GM12878 (cell line): ENCODE results near the gene LTBP2. TPM values are rescaled to one million over a fixed set of nuclear protein-coding genes. Genes with fewer than 3 reads are reported as not detected.

ENCODE experiments used
- ATAC-seq: fragments of 200-7000 bp; cut with Tn5 transposase; 3 replicates; pipeline ENCODE4 v1.9.1; 2020; ENCODE audit warnings: mild to moderate bottlenecking, moderate library complexity
- BruUV-seq: library from RNA; stranded (reverse); fragments of 400-500 nt; replicated peaks from 2 replicates; lab custom pipeline; 2021; lab: Mats Ljungman, UMichigan
- CTCF ChIA-PET: fragments of 300-600 bp; sonication (Branson Sonifier 250); formaldehyde crosslinking; extraction: SDS; loops from one replicate; lab custom pipeline; 2021; ENCODE audit warnings: inconsistent platforms; lab: Yijun Ruan, JAX
- POLR2A ChIA-PET: fragments of 350-600 bp; formaldehyde crosslinking; extraction: SDS; loops from one replicate; lab custom pipeline; 2021; ENCODE audit warnings: inconsistent platforms; lab: Charles Lee
- RAD21 ChIA-PET: fragments of 300-600 bp; sonication (Branson Sonifier 250); formaldehyde crosslinking; loops from one replicate; lab custom pipeline; 2023; ENCODE audit warnings: antibody characterized with exemption; ENCODE audit not compliant: unreplicated experiment; lab: Charles Lee
- SMC1A ChIA-PET: fragments of 300-600 bp; sonication (Branson Sonifier 250); formaldehyde crosslinking; loops from one replicate; lab custom pipeline; 2023; ENCODE audit not compliant: unreplicated experiment, uncharacterized antibody; lab: Charles Lee
- DNase-seq: peaks from one replicate; pipeline ENCODE4 v3.0.0-alpha.2; 2011; ENCODE audit warnings: low read depth, low spot score
- FAIRE-seq: peaks from 3 replicates; lab custom pipeline; 2011; peaks lifted over from hg19 to GRCh38; lab: Jason Lieb, UNC
- H2AFZ ChIP-seq: 2 replicates; pipeline ENCODE4 v1.6.0; 2011; ENCODE audit warnings: low read depth, low read length, control low read depth; ENCODE audit not compliant: control insufficient read depth
- H3K27ac ChIP-seq: 2 replicates; pipeline ENCODE4 v1.5.1; 2011; ENCODE audit warnings: control low read depth; ENCODE audit not compliant: control insufficient read depth, insufficient read depth
- H3K27me3 ChIP-seq, 2 experiments: replicated peaks in 1 of 2; 2 replicates each; pipeline versions ENCODE4 v1.6.0 to v1.6.1; 2011; ENCODE audit warnings: low read length in 1 of 2; ENCODE audit not compliant: control insufficient read depth in 2 of 2, insufficient read depth in 2 of 2
- H3K36me3 ChIP-seq, 2 experiments: 2 replicates each; pipeline ENCODE4 v1.5.1; 2011; ENCODE audit warnings: low read length in 1 of 2; ENCODE audit not compliant: control insufficient read depth in 2 of 2, insufficient read depth in 2 of 2
- H3K4me1 ChIP-seq: 2 replicates; pipeline ENCODE4 v1.6.1; 2011; ENCODE audit warnings: mild to moderate bottlenecking, low read length, moderate library complexity, mixed read lengths; ENCODE audit not compliant: control insufficient read depth, insufficient read depth
- H3K4me2 ChIP-seq: 2 replicates; pipeline ENCODE4 v1.6.0; 2011; ENCODE audit warnings: control low read depth; ENCODE audit not compliant: control insufficient read depth, insufficient read depth
- H3K4me3 ChIP-seq: fragments of 200-600 bp; sonication (generic); 2 replicates; pipeline ENCODE4 v1.5.1; 2016
- H3K79me2 ChIP-seq: 2 replicates; pipeline ENCODE4 v1.6.0; 2011; ENCODE audit warnings: low read length; ENCODE audit not compliant: control insufficient read depth, insufficient read depth
- H3K9ac ChIP-seq: 2 replicates; pipeline ENCODE4 v1.8.0; 2011; ENCODE audit warnings: low read length, control low read depth, mixed read lengths; ENCODE audit not compliant: control insufficient read depth, insufficient read depth
- H3K9me3 ChIP-seq: replicated peaks from 3 replicates; pipeline ENCODE4 v1.5.1; 2011; ENCODE audit warnings: mild to moderate bottlenecking, low read length; ENCODE audit not compliant: control insufficient read depth, insufficient read depth
- H4K20me1 ChIP-seq: 2 replicates; pipeline ENCODE4 v1.6.0; 2011; ENCODE audit not compliant: control insufficient read depth, insufficient read depth
- SPI1 ChIP-seq: IDR thresholded peaks from 2 replicates; pipeline ENCODE4 v1.6.1; 2011; ENCODE audit warnings: low read depth, mild to moderate bottlenecking, low read length, moderate library complexity, borderline replicate concordance; ENCODE audit not compliant: insufficient read depth
- YY1 ChIP-seq: IDR thresholded peaks from 2 replicates; pipeline ENCODE4 v1.6.1; 2011; ENCODE audit warnings: low read depth, mild to moderate bottlenecking, low read length
- ZBTB11 ChIP-seq: fragments of 450-650 bp; formaldehyde crosslinking; IDR thresholded peaks from 2 replicates; pipeline ENCODE4 v1.5.0; 2022; ENCODE audit warnings: mild to moderate bottlenecking, missing genetic modification characterization
- in situ Hi-C: fragments of 300-500 bp; cut with MboI; formaldehyde crosslinking; loops from 9 replicates; pipeline ENCODE4 v1.14.3; 2018; ENCODE audit warnings: mixed read lengths
- intact Hi-C: fragments of 100-400 bp; cut with micrococcal nuclease; formaldehyde crosslinking; loops from one replicate; pipeline ENCODE4 v1.14.2; 2022; ENCODE audit not compliant: unreplicated experiment
- polyA plus RNA-seq, 11 experiments: library from polyadenylated mRNA; depleted of rRNA in 4 of 11; unstranded in 6 of 11; stranded (reverse) in 5 of 11; fragments of >200 nt; fragmentation: Nextera tagmentation in 4 of 11; fragmentation: Illumina TruSeq in 1 of 11; extraction: Ambion mirVana in 4 of 11; extraction: Trizol in 1 of 11; gene quantifications; 1 replicate in 1 of 11; 2 replicates in 10 of 11; pipeline versions ENCODE4 v1.2.1 to v1.2.3, GENCODE V29; 2011 to 2016; ENCODE audit warnings: inconsistent platforms in 2 of 11, missing spikeins in 2 of 11, low read depth in 1 of 11
- total RNA-seq, 4 experiments: library from RNA; depleted of rRNA in 3 of 4; stranded (reverse); fragments of >200 nt in 3 of 4; fragmentation: Illumina TruSeq in 1 of 4; extraction: Trizol in 1 of 4; gene quantifications; 2 replicates each; pipeline versions ENCODE4 v1.2.1 to v1.2.3, GENCODE V29; 2013 to 2021

LTBP2 gene
- total and polyA plus RNA-seq, 10 of the 15 experiments (the other 5 are each of a cell fraction or from before 2014, with no cell fraction given) = 0.03 to 0.23 (median 0.06) TPM; not detected in 1

- TF ChIP-seq SPI1 = peak; percentile 20
- TF ChIP-seq YY1 = 0 out of 2 replicates have a peak, but pooled peaks have one; percentile 20
- TF ChIP-seq ZBTB11 (CRISPR knock-in tag) = no peak
- H4K20me1 ChIP-seq = no peaks in the 10 kb centered on the region
- no peaks in the 10 kb centered on the region for H3K27me3 ChIP-seq
- H3K4me3 ChIP-seq = no peak overlapping the region
- in situ Hi-C loops (no loop called here), intact Hi-C loops (no loop called here)
- POLR2A ChIA-PET = interaction anchor here (0.5 kb wide), 1 partner anchor 720 kb away, joined by 5 read pairs; no protein-coding TSS in a partner anchor
- no peak overlapping the region for H3K27ac ChIP-seq
- ATAC-seq (no peak), DNase-seq (no peak), FAIRE-seq (no peak)
- CTCF ChIA-PET = interaction anchor here (0.9 to 1.9 kb wide), 3 partner anchors 8 to 123 kb away, joined by 3 to 5 read pairs (median 5); no protein-coding TSS in a partner anchor
- H3K36me3 ChIP-seq = no peaks in the 10 kb centered on the region
- H3K9me3 ChIP-seq = no peaks in the 10 kb centered on the region
- H3K79me2 ChIP-seq = peaks cover 3% of the 10 kb centered on the region
- no peak overlapping the region for H2AFZ ChIP-seq
- H3K9ac ChIP-seq = no peak overlapping the region
- SMC1A ChIA-PET = interaction anchor here (1.4 to 2.7 kb wide), 4 partner anchors 10 to 125 kb away, joined by 4 to 13 read pairs (median 6); no protein-coding TSS in a partner anchor
- RAD21 ChIA-PET = interaction anchor here (0.6 kb wide), 1 partner anchor 117 kb away, joined by 3 read pairs; no protein-coding TSS in a partner anchor
- BruUV-seq = no TSS peak
- H3K4me1 ChIP-seq = peaks cover 4% of the 10 kb centered on the region; the same call in 1 of the 2 replicates
- no peak overlapping the region for H3K4me2 ChIP-seq
Measured at GRCh38 chr14:74488786-74489397, 123.1 kb downstream of the LTBP2 start.
